SK-N-SH (cell line): Measurements from ENCODE around the gene ARHGAP25. TPM values are rescaled to one million over a fixed set of nuclear protein-coding genes. Genes with fewer than 3 reads are reported as not detected.

Experiments used
- CTCF ChIA-PET: fragments of 300-600, 350-600 bp; formaldehyde crosslinking; extraction: SDS; loops from one replicate; lab custom pipeline; 2021; lab: Yijun Ruan, JAX
- POLR2A ChIA-PET: fragments of 350-600 bp; sonication (Branson Sonifier 250); formaldehyde crosslinking; extraction: SDS; loops from one replicate; lab custom pipeline; 2020; ENCODE audit warnings: antibody characterized with exemption, inconsistent platforms; lab: Yijun Ruan, JAX
- DNase-seq: peaks from one replicate; pipeline ENCODE4 v3.0.0; 2012
- H2AFZ ChIP-seq: fragments of 200-600 bp; sonication (generic); 2 replicates; pipeline ENCODE4 v1.8.1; 2016; ENCODE audit warnings: antibody characterized with exemption, mild to moderate bottlenecking, low read depth
- H3F3A ChIP-seq: fragments of 200-600 bp; sonication (generic); replicated peaks from 2 replicates; pipeline ENCODE3; 2016; ENCODE audit warnings: antibody characterized with exemption, mild to moderate bottlenecking; ENCODE audit not compliant: insufficient read depth
- H3K27ac ChIP-seq, 2 experiments: fragments of 200-500 bp in 1 of 2; fragments of 200-600 bp in 1 of 2; sonication (Bioruptor generic) in 1 of 2; sonication (generic), shearing (Covaris generic) in 1 of 2; 2 replicates each; pipeline versions ENCODE4 v1.5.1 to v1.6.1; 2014 to 2016; ENCODE audit warnings: low read depth in 2 of 2, inconsistent platforms in 1 of 2, low read length in 1 of 2, mild to moderate bottlenecking in 1 of 2, mixed read lengths in 1 of 2
- H3K27me3 ChIP-seq: fragments of 200-600 bp; sonication (generic), shearing (Covaris generic); 2 replicates; pipeline ENCODE4 v1.6.1; 2016; ENCODE audit warnings: mixed run types; ENCODE audit not compliant: insufficient read depth
- H3K36me3 ChIP-seq, 2 experiments: fragments of 200-500 bp in 1 of 2; fragments of 200-600 bp in 1 of 2; sonication (Bioruptor generic) in 1 of 2; sonication (generic) in 1 of 2; replicated peaks in 1 of 2; 2 replicates each; pipeline versions ENCODE3 to v1.5.1; 2014 to 2016; ENCODE audit warnings: low read length in 1 of 2, mild to moderate bottlenecking in 1 of 2; ENCODE audit not compliant: insufficient read depth in 2 of 2, control insufficient read depth in 1 of 2
- H3K4me1 ChIP-seq, 2 experiments: fragments of 200-500 bp in 1 of 2; fragments of 200-600 bp in 1 of 2; sonication (Bioruptor generic) in 1 of 2; sonication (generic), shearing (Covaris generic) in 1 of 2; 2 replicates each; pipeline versions ENCODE4 v1.5.1 to v1.6.1; 2014 to 2016; ENCODE audit warnings: low read depth in 1 of 2, low read length in 1 of 2, mixed run types in 1 of 2; ENCODE audit not compliant: insufficient read depth in 2 of 2, control insufficient read depth in 1 of 2
- H3K4me2 ChIP-seq: fragments of 200-600 bp; sonication (generic), shearing (Covaris generic); 2 replicates; pipeline ENCODE4 v1.6.1; 2017; ENCODE audit warnings: mixed run types
- H3K4me3 ChIP-seq, 2 experiments: fragments of 200-500 bp in 1 of 2; fragments of 200-600 bp in 1 of 2; sonication (Bioruptor generic) in 1 of 2; sonication (generic), shearing (Covaris generic) in 1 of 2; 2 replicates each; pipeline versions ENCODE4 v1.5.1 to v1.8.1; 2014 to 2016; ENCODE audit warnings: low read depth in 2 of 2, inconsistent platforms in 1 of 2, low read length in 1 of 2, mild to moderate bottlenecking in 1 of 2, mixed read lengths in 1 of 2, moderate library complexity in 1 of 2
- H3K79me2 ChIP-seq: fragments of 200-600 bp; sonication (generic); 2 replicates; pipeline ENCODE4 v1.8.1; 2017; ENCODE audit warnings: mild to moderate bottlenecking; ENCODE audit not compliant: insufficient read depth
- H3K9ac ChIP-seq: fragments of 200-600 bp; sonication (generic); 2 replicates; pipeline ENCODE4 v1.6.1; 2017; ENCODE audit warnings: mixed run types
- H3K9me2 ChIP-seq: fragments of 200-600 bp; sonication (generic); 2 replicates; pipeline ENCODE4 v1.6.1; 2017; ENCODE audit warnings: mixed run types
- H3K9me3 ChIP-seq: fragments of 200-600 bp; sonication (generic); 2 replicates; pipeline ENCODE4 v1.6.1; 2017; ENCODE audit warnings: mixed run types, mild to moderate bottlenecking, moderate library complexity
- H4K20me1 ChIP-seq: fragments of 200-600 bp; sonication (generic); 2 replicates; pipeline ENCODE4 v1.6.1; 2017; ENCODE audit warnings: mild to moderate bottlenecking, mixed run types; ENCODE audit not compliant: insufficient read depth
- ELF1 ChIP-seq: IDR thresholded peaks from 2 replicates; pipeline ENCODE4 v1.4.0; 2012
- FOXJ3 ChIP-seq: sonication (generic); formaldehyde crosslinking; IDR thresholded peaks from 2 replicates; pipeline ENCODE4 v1.5.1; 2020; ENCODE audit warnings: mild to moderate bottlenecking, missing genetic modification reagents
- JUND ChIP-seq: IDR thresholded peaks from 2 replicates; pipeline ENCODE4 v1.4.0; 2012
- MEF2A ChIP-seq: IDR thresholded peaks from 2 replicates; pipeline ENCODE4 v1.4.0; 2012; ENCODE audit warnings: low read depth, borderline replicate concordance
- NFIC ChIP-seq: IDR thresholded peaks from 2 replicates; pipeline ENCODE4 v1.4.0; 2012; ENCODE audit warnings: borderline replicate concordance
- RAD21 ChIP-seq: IDR thresholded peaks from 2 replicates; pipeline ENCODE4 v1.6.1; 2012; ENCODE audit warnings: mild to moderate bottlenecking, low read length
- RCOR1 ChIP-seq: fragments of 150-350 bp; IDR thresholded peaks from 2 replicates; pipeline ENCODE4 v1.6.1; 2017; ENCODE audit warnings: antibody characterized with exemption, low read length
- REST ChIP-seq: IDR thresholded peaks from 2 replicates; pipeline ENCODE4 v1.6.1; 2012; ENCODE audit warnings: mild to moderate bottlenecking, low read depth, low read length, moderate library complexity
- RXRA ChIP-seq: IDR thresholded peaks from 2 replicates; pipeline ENCODE4 v1.4.0; 2012; ENCODE audit warnings: low read depth, mild to moderate bottlenecking, borderline replicate concordance
- TAF1 ChIP-seq: IDR thresholded peaks from 2 replicates; pipeline ENCODE4 v1.6.1; 2012; ENCODE audit warnings: low read depth, mild to moderate bottlenecking, low read length, moderate library complexity, borderline replicate concordance
- TCF12 ChIP-seq: IDR thresholded peaks from 2 replicates; pipeline ENCODE4 v1.4.0; 2012
- YY1 ChIP-seq: IDR thresholded peaks from 2 replicates; pipeline ENCODE4 v1.4.0; 2012; ENCODE audit warnings: low read depth, mild to moderate bottlenecking
- WGBS: methylation state at CpG from one replicate; pipeline ENCODE4 v1.1.6; 2017; ENCODE audit warnings: low lambda C conversion rate; 5-methylcytosine and 5-hydroxymethylcytosine counted together
- polyA plus RNA-seq, 3 experiments: library from polyadenylated mRNA; depleted of rRNA; stranded (reverse); fragments of >200 nt; gene quantifications; 2 replicates each; pipeline ENCODE4 v1.2.3, GENCODE V29; 2012
- TF ChIP-seq, protein P1 (sequence below): fragments of 150-350 bp; IDR thresholded peaks from 2 replicates; pipeline ENCODE4 v1.6.1; 2017; ENCODE audit warnings: antibody characterized with exemption, low read length, low read depth, borderline replicate concordance

The ARHGAP25 gene
- polyA plus RNA-seq, 1 of the 3 experiments (the other 2 are of a cell fraction) = not detected

GRCh38 chr2:68837861-68838341, 103.3 kb downstream of the ARHGAP25 start:
- no peak overlapping the region for H3K4me2 ChIP-seq
- 79% methylated on average over 3 of the region's 3 CpGs for WGBS
- DNase-seq = no peak

DNA sequence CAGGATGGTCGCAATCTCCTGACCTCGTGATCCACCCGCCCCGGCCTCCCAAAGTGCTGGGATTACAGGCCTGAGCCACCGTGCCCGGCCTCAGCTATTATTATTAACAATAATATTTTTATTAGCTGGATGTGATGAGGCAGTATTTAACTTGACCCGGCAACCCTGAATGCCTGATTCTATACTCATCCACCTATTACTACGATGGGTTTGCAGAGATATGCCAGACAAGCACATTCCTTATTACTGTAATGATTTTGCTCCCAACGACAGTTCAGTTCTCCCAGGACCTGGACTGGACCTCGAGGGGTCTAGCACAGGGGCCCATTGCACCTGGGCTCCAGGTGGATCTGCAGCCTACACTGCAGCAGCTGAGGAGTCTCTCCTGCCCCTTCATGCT, 104.0 kb downstream of the ARHGAP25 start:
- no peaks in the 10 kb centered on the region for H3F3A ChIP-seq
- no peaks in the 10 kb centered on the region; the same call in 1 of the 2 replicates for H3K27me3 ChIP-seq
- no peak overlapping the region for H3K4me3 ChIP-seq
- H3K9ac ChIP-seq = no peak overlapping the region
- H3K36me3 ChIP-seq = no peaks in the 10 kb centered on the region
- WGBS = 68% methylated on average over 10 of the region's 10 CpGs
- ChIA-PET CTCF (interaction anchor here (0.8 to 1.2 kb wide), 2 partner anchors 9 to 57 kb away, joined by 3 to 7 read pairs; no protein-coding TSS in a partner anchor), POLR2A (no interaction called here)
- H3K27ac ChIP-seq = no peak overlapping the region
- H3K9me2 ChIP-seq = no peaks in the 10 kb centered on the region
- H2AFZ ChIP-seq = no peak overlapping the region
- no peak for DNase-seq
- no peaks in the 10 kb centered on the region for H3K9me3 ChIP-seq
- H3K4me2 ChIP-seq = no peak overlapping the region
- TF ChIP-seq RCOR1 (no peak), REST (no peak), JUND (no peak), RAD21 (no peak), RXRA (no peak), YY1 (no peak), TAF1 (no peak), MEF2A (no peak), NFIC (no peak), TCF12 (no peak), FOXJ3 (CRISPR knock-in tag) (no peak)
- TF ChIP-seq, protein P1, sequence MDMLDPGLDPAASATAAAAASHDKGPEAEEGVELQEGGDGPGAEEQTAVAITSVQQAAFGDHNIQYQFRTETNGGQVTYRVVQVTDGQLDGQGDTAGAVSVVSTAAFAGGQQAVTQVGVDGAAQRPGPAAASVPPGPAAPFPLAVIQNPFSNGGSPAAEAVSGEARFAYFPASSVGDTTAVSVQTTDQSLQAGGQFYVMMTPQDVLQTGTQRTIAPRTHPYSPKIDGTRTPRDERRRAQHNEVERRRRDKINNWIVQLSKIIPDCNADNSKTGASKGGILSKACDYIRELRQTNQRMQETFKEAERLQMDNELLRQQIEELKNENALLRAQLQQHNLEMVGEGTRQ = no peak
- no peaks in the 10 kb centered on the region for H3K4me1 ChIP-seq
- H3K79me2 ChIP-seq = no peaks in the 10 kb centered on the region
- H4K20me1 ChIP-seq = no peaks in the 10 kb centered on the region

More at GRCh38 chr2:68837861-68838341, 103.3 kb downstream of the ARHGAP25 start:
- Histone ChIP-seq H3K79me2 (no peaks in the 10 kb centered on the region), H3K27ac (no peak overlapping the region), H3K4me3 (no peak overlapping the region), H3K9me3 (no peaks in the 10 kb centered on the region), H3K27me3 (no peaks in the 10 kb centered on the region; the same call in 1 of the 2 replicates), H3K4me1 (no peaks in the 10 kb centered on the region)
- CTCF ChIA-PET = interaction anchor here (1.2 kb wide), 1 partner anchor 10 kb away, joined by 7 read pairs; no protein-coding TSS in a partner anchor
- POLR2A ChIA-PET = no interaction called here
- 0 out of 2 replicates have a peak, but pooled peaks have one; percentile 12 for TF ChIP-seq NFIC
- TF ChIP-seq MEF2A = no peak
- no peak for TF ChIP-seq ELF1
- no peak for TF ChIP-seq YY1
- no peak for TF ChIP-seq RXRA
- TF ChIP-seq, all 33 proteins: peak for 1
- Histone ChIP-seq H4K20me1 (no peaks in the 10 kb centered on the region), H3K36me3 (no peaks in the 10 kb centered on the region), H2AFZ (no peak overlapping the region), H3K9me2 (no peaks in the 10 kb centered on the region), H3K9ac (no peak overlapping the region), H3F3A (no peaks in the 10 kb centered on the region)
